Epithelial cell of prostate (primary cell): ENCODE measurements around the gene RBM7.

Source experiments
- DNase-seq: peaks from one replicate; pipeline ENCODE4 v3.0.0-alpha.2; 2011; ENCODE audit warnings: low read depth, low spot score
- H3K27ac ChIP-seq: fragments of 450-650 bp; 2 replicates; pipeline ENCODE4 v1.5.1; 2017; ENCODE audit warnings: mild to moderate bottlenecking

Gene RBM7

DNA sequence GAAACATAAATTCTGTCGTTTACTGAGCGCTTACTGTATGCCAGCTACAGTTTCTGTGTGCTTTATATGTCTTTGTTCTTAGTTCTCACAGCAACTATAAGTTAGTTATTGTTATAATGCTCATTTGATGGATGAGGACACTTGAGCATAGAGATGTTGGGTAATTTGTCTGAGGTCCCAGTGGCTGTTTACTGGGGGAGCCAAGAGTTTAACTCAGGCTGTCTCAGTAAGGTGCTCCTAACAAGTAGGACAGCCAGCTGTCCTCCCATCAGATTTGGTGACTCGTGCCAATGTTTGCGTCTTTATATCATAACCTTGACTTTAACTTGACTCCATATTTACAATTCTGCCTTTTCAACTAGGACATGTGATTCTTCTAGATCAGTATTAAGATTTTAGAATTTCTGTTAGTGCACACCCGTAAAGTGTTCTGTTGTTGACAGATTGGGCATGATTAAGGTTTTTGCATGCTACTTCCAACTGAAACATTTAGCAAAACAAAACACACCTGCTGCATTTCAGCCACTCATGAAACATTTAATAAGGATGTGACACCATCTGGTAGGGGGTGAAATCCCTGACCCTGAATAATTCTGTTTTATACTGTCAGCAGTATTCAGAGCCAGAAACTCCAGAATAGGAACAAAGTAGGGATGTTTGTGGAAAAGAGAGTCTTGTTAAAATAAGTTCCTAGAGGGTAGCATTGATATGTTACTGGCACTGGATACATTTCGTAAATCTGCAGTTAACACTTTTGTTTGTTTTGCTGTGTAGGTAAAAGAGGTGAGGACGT, 40.7 kb downstream of the RBM7 start:
- H3K27ac ChIP-seq: no peak overlapping the region
- no peak for DNase-seq

DNA sequence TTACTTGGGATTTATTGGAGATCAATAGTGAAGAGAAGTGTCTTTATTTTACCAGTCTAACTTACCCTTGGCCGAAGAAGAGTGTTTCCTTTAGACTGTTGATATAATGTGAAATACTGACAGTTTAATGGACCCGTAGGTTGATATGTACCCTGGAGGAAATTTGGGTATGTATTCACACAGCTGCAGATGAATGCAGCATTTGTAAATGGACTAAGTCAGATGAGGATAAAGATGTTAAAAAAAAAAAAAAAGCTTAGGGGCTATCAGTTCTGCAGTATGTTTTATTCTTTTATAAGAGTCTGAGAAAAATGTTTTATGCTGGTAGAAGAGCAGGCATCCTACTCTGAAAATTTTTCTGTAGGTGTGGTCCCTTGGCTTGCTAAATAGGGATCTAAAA, 41.5 kb downstream of the RBM7 start:
- no peak overlapping the region for H3K27ac ChIP-seq
- DNase-seq: no peak

- H3K27ac ChIP-seq: no peak overlapping the region
- DNase-seq: no peak
These were observed 42.1 kb downstream of the RBM7 start for GRCh38 chr11:114442536-114442935.

- no peak for DNase-seq
These were observed 47.0 kb downstream of the RBM7 start for GRCh38 chr11:114447444-114447843.

DNA sequence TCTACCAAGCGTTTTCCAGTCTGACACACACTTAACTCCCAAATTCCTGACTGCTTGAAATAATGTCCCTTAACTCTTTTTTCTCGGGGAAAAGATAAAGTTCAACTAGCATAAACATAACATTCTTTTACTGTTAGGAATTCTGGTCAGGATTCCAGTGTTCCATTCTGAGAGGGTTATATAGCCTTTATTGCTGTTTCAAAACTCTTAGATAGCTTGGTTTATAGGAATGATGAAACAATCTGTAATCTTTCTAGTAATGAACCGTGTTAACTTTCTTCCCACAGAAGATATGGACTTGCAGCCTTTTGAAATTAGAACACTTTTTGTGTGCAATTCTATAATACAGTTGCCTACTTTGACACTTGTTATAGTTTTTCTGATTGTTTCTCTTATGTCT, 47.4 kb downstream of the RBM7 start:
- H3K27ac ChIP-seq: peak overlapping the region; percentile 50
- DNase-seq: no peak

More at GRCh38 chr11:114447444-114447843, 47.0 kb downstream of the RBM7 start:
- peak overlapping the region; percentile 50 for H3K27ac ChIP-seq

DNA sequence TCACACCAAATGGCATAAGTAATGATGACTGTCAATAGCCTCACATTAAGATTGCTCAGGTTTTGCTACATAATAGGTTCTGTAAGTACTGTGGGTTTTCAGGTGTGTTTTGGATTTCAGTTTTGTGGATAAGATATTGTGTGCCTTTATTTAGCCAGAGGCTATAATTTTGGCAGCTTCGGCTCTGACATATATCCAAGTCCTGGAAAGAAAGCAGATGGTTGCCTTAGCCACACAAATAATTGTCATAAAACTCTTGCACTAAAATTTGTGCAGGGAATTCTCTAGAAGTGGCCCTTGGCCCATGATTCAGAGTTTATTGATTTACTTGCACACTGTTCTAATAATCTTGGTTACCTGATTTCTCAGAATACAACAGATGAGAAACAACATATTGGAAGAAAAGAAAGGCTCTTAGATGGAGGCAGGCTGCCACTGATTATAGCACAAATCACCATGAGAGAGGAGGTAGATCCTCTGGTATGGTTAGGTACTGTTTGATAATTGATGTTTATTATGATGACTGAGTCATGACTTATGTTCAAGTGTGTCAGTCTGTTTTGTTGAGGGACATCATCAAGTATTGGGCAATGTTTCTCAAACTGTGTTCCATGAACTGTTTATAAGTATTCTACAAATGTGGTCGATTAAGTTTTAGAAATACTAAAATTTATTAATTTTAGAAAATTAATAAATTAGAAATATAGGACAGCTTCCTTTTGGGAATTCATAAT, 48.5 kb downstream of the RBM7 start:
- peak overlapping the region; percentile 50 for H3K27ac ChIP-seq
- DNase-seq: no peak

DNA sequence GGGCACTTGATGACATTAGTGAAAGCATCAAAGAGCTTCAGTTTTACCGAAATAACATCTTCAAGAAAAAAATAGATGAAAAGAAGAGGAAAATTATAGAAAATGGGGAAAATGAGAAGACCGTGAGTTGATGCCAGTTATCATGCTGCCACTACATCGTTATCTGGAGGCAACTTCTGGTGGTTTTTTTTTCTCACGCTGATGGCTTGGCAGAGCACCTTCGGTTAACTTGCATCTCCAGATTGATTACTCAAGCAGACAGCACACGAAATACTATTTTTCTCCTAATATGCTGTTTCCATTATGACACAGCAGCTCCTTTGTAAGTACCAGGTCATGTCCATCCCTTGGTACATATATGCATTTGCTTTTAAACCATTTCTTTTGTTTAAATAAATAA, 49.4 kb downstream of the RBM7 start:
- H3K27ac ChIP-seq: no peak overlapping the region
- DNase-seq: no peak

DNA sequence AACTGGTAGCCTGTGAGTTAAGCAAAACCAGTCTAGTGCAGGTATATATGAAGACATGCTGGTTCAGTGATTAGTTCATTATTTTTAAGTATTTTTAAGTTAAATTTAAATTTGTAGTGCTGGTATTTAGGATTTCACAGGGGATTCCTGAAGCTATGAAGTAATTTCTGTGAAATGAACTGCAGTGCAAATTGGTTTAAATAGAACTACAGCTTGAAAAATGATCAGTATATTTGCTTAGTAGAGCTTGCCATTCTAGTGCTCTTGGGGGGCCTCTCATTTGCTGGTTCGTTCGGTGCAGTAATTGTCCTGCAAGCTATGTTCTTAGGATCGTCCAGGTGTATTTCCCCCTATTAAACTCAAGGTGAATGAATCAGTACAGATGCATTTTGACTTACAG, 51.9 kb downstream of the RBM7 start:
- H3K27ac ChIP-seq: no peak overlapping the region
- no peak for DNase-seq
